Activated CD8-positive, alpha-beta memory T cell treated with anti-CD3 and anti-CD28 coated beads for 4 hours (primary cell): ENCODE results near the gene ADAMTS7.
A peak's percentile ranks its signal among the peaks of the same experiment; 100 is the strongest.
"Not testable (repeated sequence)": the region's sequence is repeated elsewhere in the genome, so short reads cannot be mapped to it uniquely, and the experiment has no call there.

ENCODE experiments used
- DNase-seq, 2 donors: peaks; one replicate each; pipeline ENCODE4 v3.0.0-alpha.2; 2020; ENCODE audit warnings: low read depth in 2 of 2

The ADAMTS7 gene

DNA sequence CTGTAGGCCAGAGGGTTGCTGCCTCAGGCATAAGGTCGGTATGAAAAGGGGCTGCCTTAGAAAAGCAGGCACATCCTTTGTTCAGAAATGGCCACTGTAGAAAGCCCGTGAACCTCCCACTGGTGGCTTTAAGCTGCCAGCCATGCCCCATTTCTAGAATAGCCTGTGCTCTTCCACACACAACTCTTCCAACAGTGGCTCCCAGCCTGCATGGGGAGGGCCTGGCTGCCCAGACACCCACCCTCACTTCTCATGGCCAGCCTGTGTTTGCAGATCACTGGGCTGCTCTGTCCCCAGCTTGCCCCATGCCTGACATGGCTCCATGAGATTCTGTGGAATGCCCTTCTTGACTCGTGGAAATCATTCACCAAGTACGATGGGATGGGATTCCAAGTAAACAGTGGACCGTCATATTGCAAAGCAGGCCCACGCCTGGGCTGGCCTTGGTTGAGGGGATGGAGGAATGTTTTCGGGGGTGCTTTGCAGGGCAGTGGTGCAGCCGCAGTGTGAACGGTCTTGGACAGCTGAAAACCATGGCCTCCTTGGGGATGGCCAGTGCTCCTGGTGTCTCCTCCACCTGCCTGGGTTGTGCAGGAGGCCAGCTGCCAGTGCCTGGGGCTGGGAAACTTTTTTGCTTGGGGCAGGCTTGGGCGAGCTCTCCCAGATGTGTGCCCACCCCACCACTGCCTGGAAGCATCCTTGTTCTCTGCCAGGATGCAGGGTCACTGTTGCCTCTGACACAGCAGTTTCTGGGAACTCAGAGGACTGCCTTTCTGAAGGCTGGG is 57.3 kb downstream of the ADAMTS7 start:
- DNase-seq = not testable (repeated sequence)

- not testable (repeated sequence) for DNase-seq
Observed at GRCh38 chr15:78753359-78753659, 58.0 kb downstream of the ADAMTS7 start.

- DNase-seq = no peak
Observed at GRCh38 chr15:78752492-78753358, 58.5 kb downstream of the ADAMTS7 start.

GRCh38 chr15:78751602-78751979 is 59.7 kb downstream of the ADAMTS7 start:
- DNase-seq = no peak

GRCh38 chr15:78750974-78751601 is 60.2 kb downstream of the ADAMTS7 start:
- peak; percentile 80 to 81 for DNase-seq

- DNase-seq = no peak
Observed at GRCh38 chr15:78750566-78750965, 60.7 kb downstream of the ADAMTS7 start.

GRCh38 chr15:78749831-78750230 is 61.4 kb downstream of the ADAMTS7 start:
- no peak for DNase-seq

GRCh38 chr15:78747877-78748276 is 63.4 kb downstream of the ADAMTS7 start:
- DNase-seq = not testable (repeated sequence)

- DNase-seq = not testable (repeated sequence)
Observed at GRCh38 chr15:78741674-78742073, 69.6 kb downstream of the ADAMTS7 start.

DNA sequence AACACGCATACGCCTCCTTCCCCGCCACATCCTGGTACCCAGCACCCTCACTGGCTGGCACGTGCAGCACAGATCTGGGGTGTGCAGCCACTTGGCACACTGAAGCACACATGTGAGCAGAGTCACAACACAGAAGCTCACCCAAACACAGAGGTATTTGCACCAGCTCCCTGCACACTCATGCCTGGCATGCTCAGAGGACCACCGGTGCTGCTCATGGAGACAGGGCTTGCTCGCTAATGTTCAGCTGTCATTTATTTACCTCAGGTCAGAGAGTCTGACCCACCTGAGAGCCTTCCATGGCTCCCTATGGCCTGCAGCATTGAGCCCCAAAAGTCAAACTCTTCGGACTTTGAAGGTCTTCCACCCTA is 70.4 kb downstream of the ADAMTS7 start:
- DNase-seq = no peak

DNA sequence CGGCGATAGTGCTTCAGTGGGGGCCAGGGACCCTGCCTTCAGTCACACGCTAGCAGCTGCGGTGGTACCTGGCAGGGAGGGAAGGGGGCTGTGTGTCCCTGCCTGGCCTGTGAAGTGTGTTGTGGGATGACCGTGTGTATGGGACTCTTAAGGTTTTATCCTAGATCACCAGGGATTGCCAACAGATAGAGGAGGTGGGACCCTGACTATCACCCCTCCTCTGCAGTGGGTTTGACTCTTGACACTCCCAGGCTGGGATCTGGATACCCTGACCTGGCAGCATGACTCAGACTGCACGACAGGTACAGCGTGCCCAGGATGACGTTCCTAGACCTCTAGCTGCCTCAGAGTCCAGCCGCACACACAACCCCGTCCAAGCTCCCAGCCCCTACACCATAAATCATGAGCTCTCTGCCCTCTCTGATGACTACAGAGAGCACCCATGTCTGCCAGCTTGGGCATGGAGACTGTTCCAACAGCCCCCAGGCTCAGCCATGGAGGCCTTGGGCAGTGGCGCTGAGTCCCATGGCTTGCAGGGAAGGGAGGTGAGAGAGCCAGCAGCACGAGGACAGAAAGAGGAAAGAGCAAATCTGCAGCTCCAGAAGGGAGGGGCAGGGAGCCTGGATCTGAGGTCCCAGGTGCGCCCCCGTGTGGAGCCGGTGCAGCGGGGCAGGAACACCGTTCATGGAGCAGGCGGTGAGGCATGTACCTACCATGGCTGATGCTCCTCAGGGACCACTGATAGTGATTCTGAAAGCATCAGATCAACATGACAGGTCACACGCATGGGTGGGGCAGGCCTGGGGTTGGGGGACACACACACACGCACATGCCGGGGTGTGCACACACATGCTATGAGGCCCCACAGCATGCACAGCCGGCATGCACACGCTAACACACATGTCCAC is 71.0 kb downstream of the ADAMTS7 start:
- DNase-seq = no peak

GRCh38 chr15:78739206-78739605 is 72.1 kb downstream of the ADAMTS7 start:
- no peak for DNase-seq

GRCh38 chr15:78737931-78738558 is 73.2 kb downstream of the ADAMTS7 start:
- peak in 1 of 2 donors; percentile 17 for DNase-seq

- no peak for DNase-seq
Observed at GRCh38 chr15:78737187-78737820, 74.0 kb downstream of the ADAMTS7 start.

DNA sequence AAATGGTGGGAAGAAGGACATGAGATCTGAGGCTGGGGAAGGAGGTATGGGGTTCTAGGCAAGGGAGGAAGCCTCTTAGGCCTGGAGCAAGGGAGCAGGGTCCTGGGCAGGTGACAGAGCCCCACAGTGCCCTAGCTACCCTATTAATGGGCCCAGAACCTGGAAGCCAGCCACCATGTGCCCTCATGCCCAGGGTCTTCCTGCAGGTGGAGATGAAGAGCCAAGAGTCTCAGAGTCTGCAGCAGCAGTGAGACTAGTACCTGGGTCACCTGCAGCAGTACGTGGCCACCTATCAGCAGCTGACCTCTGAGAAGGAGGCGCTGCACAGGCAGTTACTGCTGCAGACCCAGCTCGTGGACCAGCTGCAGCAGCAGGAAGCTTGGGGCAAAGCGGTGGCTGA is 75.0 kb downstream of the ADAMTS7 start:
- DNase-seq = not testable (repeated sequence)

DNA sequence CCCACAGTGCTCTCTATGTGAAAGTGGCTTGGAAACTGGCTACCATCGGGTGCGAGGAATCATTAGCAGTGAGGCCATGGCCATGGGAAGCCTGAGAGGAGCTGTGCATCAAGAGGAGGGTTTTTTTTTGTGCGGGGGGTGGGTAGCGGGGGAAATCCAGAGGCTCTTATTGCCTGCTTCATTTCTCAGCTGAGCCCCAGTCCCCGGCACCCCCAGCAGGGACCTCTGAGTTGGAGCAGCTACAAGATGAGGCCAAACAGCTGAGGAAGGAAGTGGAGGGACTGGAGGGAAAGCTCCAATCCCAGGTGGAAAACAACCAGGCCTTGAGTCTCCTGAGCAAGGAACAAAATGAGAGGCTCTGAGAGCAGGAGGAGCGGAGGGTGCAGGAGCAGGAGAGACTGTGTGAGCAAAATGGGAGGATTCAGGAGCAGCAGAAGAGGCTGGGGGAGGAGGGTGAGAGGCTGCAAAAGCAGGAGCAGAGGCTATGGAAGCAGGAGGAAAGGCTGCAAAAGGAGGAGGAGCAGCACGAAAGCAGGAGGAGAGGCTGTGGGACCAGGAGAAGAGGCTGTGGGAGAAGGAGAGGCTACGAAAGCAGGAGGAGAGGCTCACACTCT is 76.7 kb downstream of the ADAMTS7 start:
- no peak for DNase-seq

- no peak for DNase-seq
Observed at GRCh38 chr15:78732634-78733033, 78.6 kb downstream of the ADAMTS7 start.

GRCh38 chr15:78730955-78731354 is 80.3 kb downstream of the ADAMTS7 start:
- DNase-seq = no peak

- DNase-seq = not testable (repeated sequence)
Observed at GRCh38 chr15:78728427-78728826, 82.8 kb downstream of the ADAMTS7 start.

DNA sequence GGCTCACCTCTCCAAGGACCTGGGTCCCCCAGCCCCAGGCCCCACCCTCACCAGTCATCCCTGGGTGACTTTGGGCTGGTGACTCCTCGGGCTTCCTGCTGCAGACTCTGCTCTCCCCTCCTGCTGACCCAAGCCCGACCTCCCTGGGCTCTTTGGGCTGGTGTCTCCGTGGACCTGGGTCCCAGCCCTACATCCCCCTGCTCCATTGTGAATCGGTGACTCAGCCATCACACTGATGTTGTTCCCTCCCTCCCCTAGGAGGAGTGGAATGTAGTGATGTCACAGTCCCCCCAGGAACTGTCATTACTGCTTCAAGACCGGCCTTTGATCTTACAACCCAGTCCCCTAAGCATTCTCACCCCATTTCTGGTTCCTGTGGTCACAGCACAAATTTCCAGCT is 83.7 kb downstream of the ADAMTS7 start:
- no peak for DNase-seq
